RWPE2 (cell line): ENCODE results near the gene GPR139.

ENCODE experiments used
- ATAC-seq: fragments of 200-7000 bp; cut with Tn5 transposase; 3 replicates; pipeline ENCODE4 v1.9.1; 2021; ENCODE audit warnings: low read depth
- DNase-seq: peaks from one replicate; pipeline ENCODE4 v3.0.0-alpha.2; 2020; ENCODE audit warnings: low spot score
- H3K27ac ChIP-seq: fragments of 450-650 bp; 2 replicates; pipeline ENCODE4 v1.5.1; 2017; ENCODE audit warnings: mild to moderate bottlenecking; ENCODE audit not compliant: poor library complexity, severe bottlenecking
- H3K27me3 ChIP-seq: fragments of 250-450 bp; sonication (Bioruptor Pico); 2 replicates; pipeline ENCODE4 v1.5.1; 2021; ENCODE audit warnings: mild to moderate bottlenecking, moderate library complexity; ENCODE audit not compliant: insufficient read depth, poor library complexity, severe bottlenecking
- H3K36me3 ChIP-seq: fragments of 250-450 bp; sonication (Bioruptor Pico); 2 replicates; pipeline ENCODE4 v1.5.1; 2020; ENCODE audit warnings: low read depth, mild to moderate bottlenecking, moderate library complexity
- H3K4me1 ChIP-seq: fragments of 250-450 bp; sonication (Bioruptor Pico); 2 replicates; pipeline ENCODE4 v1.5.1; 2021; ENCODE audit warnings: mild to moderate bottlenecking, moderate library complexity; ENCODE audit not compliant: insufficient read depth, poor library complexity, severe bottlenecking
- H3K4me3 ChIP-seq: fragments of 250-450 bp; sonication (Bioruptor Pico); 2 replicates; pipeline ENCODE4 v1.5.1; 2021; ENCODE audit warnings: mild to moderate bottlenecking, moderate library complexity; ENCODE audit not compliant: severe bottlenecking
- H3K9me3 ChIP-seq: fragments of 250-450 bp; sonication (Bioruptor Pico); 2 replicates; pipeline ENCODE4 v1.5.1; 2021; ENCODE audit warnings: mild to moderate bottlenecking, moderate library complexity; ENCODE audit not compliant: severe bottlenecking
- TF ChIP-seq, protein P1 (sequence below): fragments of 450-650 bp; IDR thresholded peaks from one replicate; pipeline ENCODE4 v1.5.1; 2017; ENCODE audit warnings: mild to moderate bottlenecking, moderate library complexity; ENCODE audit not compliant: poor library complexity, severe bottlenecking

The GPR139 gene

DNA sequence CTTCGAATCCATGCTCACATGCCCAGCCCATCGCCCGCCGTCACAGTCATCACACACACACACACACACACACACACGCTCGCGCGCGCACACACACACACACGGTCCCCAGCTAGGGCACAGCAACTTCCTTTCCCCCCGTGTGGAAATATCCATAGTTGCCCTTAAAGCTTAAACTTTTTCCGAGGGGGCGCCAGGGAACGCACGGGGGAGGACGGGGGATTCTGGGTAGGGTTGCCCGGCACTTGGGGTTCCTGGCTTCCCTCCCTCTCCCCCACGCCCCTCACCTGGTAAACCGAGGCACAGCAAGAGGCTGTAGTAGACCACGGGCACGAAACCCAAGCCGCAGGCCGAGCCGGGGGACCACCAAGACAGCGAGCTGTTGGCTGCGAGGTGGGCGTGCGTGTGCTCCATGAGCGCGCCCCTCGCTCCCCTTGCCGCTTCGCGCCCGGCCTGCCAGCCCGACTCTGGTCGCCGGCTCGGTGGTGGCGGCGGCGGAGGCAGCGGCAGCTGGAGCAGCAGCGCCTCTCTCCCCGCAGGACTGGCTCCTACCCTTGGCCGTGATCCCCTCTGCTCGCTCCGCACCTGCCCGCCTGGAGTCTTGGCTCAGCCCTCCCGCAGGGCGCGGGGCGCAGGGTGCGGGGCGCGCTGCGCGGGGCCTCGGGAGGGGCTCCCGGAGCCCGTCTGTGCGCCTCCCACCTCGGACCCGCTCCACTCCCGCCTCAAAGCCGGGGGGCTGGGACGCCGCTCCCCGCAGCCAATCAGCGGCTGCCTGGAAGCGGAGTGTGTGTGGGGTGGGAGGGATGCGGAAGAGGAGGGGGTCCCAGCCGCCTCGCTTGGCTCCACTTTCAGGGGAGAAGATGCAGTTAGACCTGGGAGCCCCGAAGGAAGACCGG lies at the start of gene GPR139:
TSS of gene GPR139 (minus strand) at position 688 of the 896 bp plus-strand sequence. CDS start at position 414, 274 bp downstream.
- ATAC-seq = no peak
- Histone ChIP-seq H3K4me3 (no peak within 1 kb of the TSS), H3K36me3 (no peaks in the 10 kb centered on the region), H3K9me3 (no peaks in the 10 kb centered on the region), H3K27ac (no peak within 1 kb of the TSS), H3K4me1 (no peaks in the 10 kb centered on the region), H3K27me3 (peaks cover 76% of the 10 kb centered on the region)
- TF ChIP-seq, protein P1, sequence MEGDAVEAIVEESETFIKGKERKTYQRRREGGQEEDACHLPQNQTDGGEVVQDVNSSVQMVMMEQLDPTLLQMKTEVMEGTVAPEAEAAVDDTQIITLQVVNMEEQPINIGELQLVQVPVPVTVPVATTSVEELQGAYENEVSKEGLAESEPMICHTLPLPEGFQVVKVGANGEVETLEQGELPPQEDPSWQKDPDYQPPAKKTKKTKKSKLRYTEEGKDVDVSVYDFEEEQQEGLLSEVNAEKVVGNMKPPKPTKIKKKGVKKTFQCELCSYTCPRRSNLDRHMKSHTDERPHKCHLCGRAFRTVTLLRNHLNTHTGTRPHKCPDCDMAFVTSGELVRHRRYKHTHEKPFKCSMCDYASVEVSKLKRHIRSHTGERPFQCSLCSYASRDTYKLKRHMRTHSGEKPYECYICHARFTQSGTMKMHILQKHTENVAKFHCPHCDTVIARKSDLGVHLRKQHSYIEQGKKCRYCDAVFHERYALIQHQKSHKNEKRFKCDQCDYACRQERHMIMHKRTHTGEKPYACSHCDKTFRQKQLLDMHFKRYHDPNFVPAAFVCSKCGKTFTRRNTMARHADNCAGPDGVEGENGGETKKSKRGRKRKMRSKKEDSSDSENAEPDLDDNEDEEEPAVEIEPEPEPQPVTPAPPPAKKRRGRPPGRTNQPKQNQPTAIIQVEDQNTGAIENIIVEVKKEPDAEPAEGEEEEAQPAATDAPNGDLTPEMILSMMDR = no peak
- DNase-seq = no peak

DNA sequence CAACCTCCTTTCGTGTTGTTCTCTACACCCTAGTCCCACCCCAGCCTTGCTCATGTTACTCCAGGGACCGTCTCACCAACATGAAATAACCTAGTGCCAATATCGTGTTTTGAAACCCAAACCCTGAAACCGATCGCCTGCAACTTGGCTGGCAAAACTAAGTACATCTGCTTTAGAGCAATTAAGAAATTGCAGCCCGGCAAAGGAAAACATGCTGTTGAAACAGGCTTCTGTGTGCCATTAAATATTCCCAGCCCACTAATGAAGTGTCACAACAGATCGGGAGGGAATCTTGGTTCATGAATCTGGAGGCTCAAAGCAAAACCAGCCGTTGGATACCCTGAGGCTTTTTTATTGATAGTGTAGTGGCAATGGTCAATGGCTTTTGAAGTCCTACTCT lies 48.3 kb upstream of the GPR139 start:
- Histone ChIP-seq H3K9me3 (no peaks in the 10 kb centered on the region), H3K36me3 (no peaks in the 10 kb centered on the region), H3K4me3 (no peak overlapping the region), H3K27me3 (no peaks in the 10 kb centered on the region), H3K27ac (no peak overlapping the region), H3K4me1 (no peaks in the 10 kb centered on the region)
- DNase-seq = no peak
- ATAC-seq = no peak
- TF ChIP-seq, protein P1 = no peak

DNA sequence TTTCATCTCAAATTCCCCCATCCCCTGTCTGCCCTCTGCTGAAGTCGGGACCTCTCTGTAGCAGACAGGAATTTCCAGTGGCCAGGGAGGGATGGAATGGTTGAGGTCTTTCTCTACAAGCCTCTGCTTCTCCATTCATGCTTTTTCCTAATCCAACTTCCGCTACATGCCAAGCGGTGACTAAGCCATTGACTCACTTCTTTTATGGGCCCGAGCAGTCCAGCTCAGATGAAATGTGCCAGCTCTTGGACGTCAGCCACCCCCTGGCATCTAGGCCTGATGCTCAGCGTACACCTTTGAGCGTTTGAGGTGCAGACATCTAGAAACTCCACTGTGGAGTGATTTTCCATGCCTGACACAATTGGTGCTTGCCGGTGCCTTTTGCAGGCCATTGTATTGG lies 40.7 kb upstream of the GPR139 start:
- peak; percentile 98 for ATAC-seq
- H3K36me3 ChIP-seq = no peaks in the 10 kb centered on the region
- no peaks in the 10 kb centered on the region for H3K27me3 ChIP-seq
- TF ChIP-seq, protein P1 = no peak
- H3K4me1 ChIP-seq = peaks cover 3% of the 10 kb centered on the region
- H3K9me3 ChIP-seq = no peaks in the 10 kb centered on the region
- peak overlapping the region; percentile 12 for H3K27ac ChIP-seq
- no peak overlapping the region for H3K4me3 ChIP-seq
- peak; percentile 78 for DNase-seq

DNA sequence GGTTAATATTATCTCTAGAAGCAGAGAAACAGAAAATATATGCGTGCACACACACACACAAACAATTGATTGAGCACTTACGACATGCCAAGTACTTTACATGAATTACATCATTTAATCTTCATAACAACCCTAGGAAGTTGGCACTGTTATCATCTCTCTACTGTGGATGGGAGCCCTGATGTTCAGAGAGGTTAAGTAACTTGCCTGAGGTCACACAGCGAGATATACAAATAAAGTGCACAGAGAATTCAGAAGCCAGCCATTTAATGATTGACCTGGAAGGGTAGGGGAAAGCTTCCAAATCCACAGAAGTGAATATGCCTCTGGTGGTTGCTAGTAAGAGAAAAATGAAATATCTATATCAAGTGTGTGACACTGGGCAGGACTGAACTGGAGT lies 37.5 kb upstream of the GPR139 start:
- TF ChIP-seq, protein P1 = no peak
- no peak for ATAC-seq
- DNase-seq = no peak

DNA sequence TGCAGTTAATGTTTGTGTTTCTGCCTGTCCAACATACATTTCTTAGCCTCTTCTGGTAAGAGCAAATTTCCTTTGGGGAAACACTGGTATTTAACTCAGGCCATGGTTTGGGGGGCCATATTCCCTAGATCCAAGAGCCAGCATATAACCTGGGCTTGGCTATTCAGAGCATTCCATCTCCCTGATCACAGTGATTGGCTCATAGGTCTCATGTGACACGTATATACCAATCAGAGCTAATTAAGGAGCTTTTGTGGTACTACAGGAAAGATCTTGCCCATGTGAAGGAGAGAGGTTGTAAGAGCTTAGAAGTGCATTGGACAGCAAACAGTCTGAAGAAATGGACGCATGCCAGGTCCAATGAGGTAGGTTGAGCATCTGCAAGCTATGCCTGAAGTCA lies 33.4 kb upstream of the GPR139 start:
- no peak overlapping the region for H3K27ac ChIP-seq
- H3K27me3 ChIP-seq = peaks cover 4% of the 10 kb centered on the region
- no peak for DNase-seq
- TF ChIP-seq, protein P1 = no peak
- no peak overlapping the region for H3K4me3 ChIP-seq
- no peaks in the 10 kb centered on the region for H3K9me3 ChIP-seq
- no peaks in the 10 kb centered on the region for H3K36me3 ChIP-seq
- ATAC-seq = no peak
- no peaks in the 10 kb centered on the region for H3K4me1 ChIP-seq

More for the DNA sequence above, 37.5 kb upstream of the GPR139 start:
- H3K36me3 ChIP-seq = no peaks in the 10 kb centered on the region
- no peaks in the 10 kb centered on the region for H3K9me3 ChIP-seq
- peaks cover 4% of the 10 kb centered on the region for H3K27me3 ChIP-seq
- H3K27ac ChIP-seq = no peak overlapping the region
- H3K4me3 ChIP-seq = no peak overlapping the region
- peaks cover 3% of the 10 kb centered on the region for H3K4me1 ChIP-seq
